H1 (cell line): Measurements from ENCODE around the gene NUBP1. TPM values are rescaled to one million over a fixed set of nuclear protein-coding genes. Genes with fewer than 3 reads are reported as not detected.

ENCODE experiments used
- CTCF ChIA-PET: fragments of 300-600 bp; sonication (Branson Sonifier 250); formaldehyde crosslinking; loops from one replicate; lab custom pipeline; 2021; ENCODE audit not compliant: partially characterized antibody; lab: Charles Lee
- POLR2A ChIA-PET: fragments of 300-600 bp; sonication (Branson Sonifier 250); formaldehyde crosslinking; loops from one replicate; lab custom pipeline; 2021; ENCODE audit warnings: inconsistent platforms; ENCODE audit not compliant: partially characterized antibody; lab: Charles Lee
- DNase-seq, 2 experiments: peaks; one replicate each; pipeline versions ENCODE4 v3.0.0 to v3.0.0-alpha.2; 2010 to 2022; ENCODE audit warnings: low spot score in 2 of 2, low read depth in 1 of 2, mixed read lengths in 1 of 2
- FAIRE-seq: peaks from 2 replicates; lab custom pipeline; 2011; peaks lifted over from hg19 to GRCh38; lab: Jason Lieb, UNC
- H2AFZ ChIP-seq: 2 replicates; pipeline ENCODE4 v1.8.1; 2012; ENCODE audit warnings: low read length, inconsistent platforms
- H2AK5ac ChIP-seq: 2 replicates; pipeline ENCODE4 v1.6.1; 2013; ENCODE audit warnings: low read depth, low read length
- H2BK120ac ChIP-seq: replicated peaks from 2 replicates; pipeline ENCODE3; 2013; ENCODE audit warnings: low read depth, low read length, inconsistent platforms
- H2BK12ac ChIP-seq: 2 replicates; pipeline ENCODE4 v1.6.1; 2013; ENCODE audit warnings: low read depth, low read length
- H2BK15ac ChIP-seq: 2 replicates; pipeline ENCODE4 v1.6.1; 2013; ENCODE audit warnings: low read length
- H2BK20ac ChIP-seq: 2 replicates; pipeline ENCODE4 v1.6.1; 2013; ENCODE audit warnings: low read length
- H2BK5ac ChIP-seq: 2 replicates; pipeline ENCODE4 v1.6.1; 2013; ENCODE audit warnings: low read depth, low read length
- H3K14ac ChIP-seq: 2 replicates; pipeline ENCODE4 v1.6.1; 2013; ENCODE audit warnings: inconsistent platforms; ENCODE audit not compliant: insufficient read length
- H3K18ac ChIP-seq: 2 replicates; pipeline ENCODE4 v1.6.1; 2013; ENCODE audit warnings: low read length; ENCODE audit errors: extremely low read depth
- H3K23ac ChIP-seq: 2 replicates; pipeline ENCODE4 v1.6.1; 2013; ENCODE audit warnings: inconsistent platforms; ENCODE audit not compliant: insufficient read length
- H3K23me2 ChIP-seq: 2 replicates; pipeline ENCODE4 v1.6.1; 2013; ENCODE audit warnings: low read depth, low read length
- H3K27ac ChIP-seq: 2 replicates; pipeline ENCODE4 v1.6.1; 2011; ENCODE audit warnings: low read depth, low read length, inconsistent platforms
- H3K27me3 ChIP-seq, 4 experiments: replicated peaks in 1 of 4; 1 replicate in 1 of 4; 2 replicates in 3 of 4; pipeline versions ENCODE4 v1.6.1 to v1.8.1; 2011 to 2013; ENCODE audit warnings: low read length in 3 of 4, mild to moderate bottlenecking in 3 of 4, inconsistent platforms in 2 of 4, mixed read lengths in 2 of 4, moderate library complexity in 1 of 4; ENCODE audit not compliant: control insufficient read depth in 3 of 4, insufficient read depth in 3 of 4; ENCODE audit errors: extremely low read depth in 1 of 4
- H3K36me3 ChIP-seq, 4 experiments: 2 replicates each; pipeline versions ENCODE4 v1.6.1 to v1.8.1; 2011 to 2013; ENCODE audit warnings: mild to moderate bottlenecking in 4 of 4, low read length in 3 of 4, moderate library complexity in 2 of 4, control low read depth in 1 of 4, inconsistent platforms in 1 of 4; ENCODE audit not compliant: insufficient read depth in 4 of 4, control insufficient read depth in 2 of 4
- H3K4ac ChIP-seq: replicated peaks from 2 replicates; pipeline ENCODE3; 2013; ENCODE audit warnings: low read length, low read depth, mixed read lengths, inconsistent platforms; ENCODE audit not compliant: insufficient read length
- H3K4me1 ChIP-seq, 4 experiments: replicated peaks in 1 of 4; 1 replicate in 1 of 4; 2 replicates in 3 of 4; pipeline versions ENCODE4 v1.6.1 to v1.8.1; 2011 to 2013; ENCODE audit warnings: low read length in 3 of 4, inconsistent platforms in 2 of 4, mixed read lengths in 1 of 4; ENCODE audit not compliant: insufficient read depth in 4 of 4, control insufficient read depth in 3 of 4
- H3K4me2 ChIP-seq, 2 experiments: 2 replicates each; pipeline versions ENCODE4 v1.6.1 to v1.8.1; 2011 to 2013; ENCODE audit warnings: low read depth in 2 of 2, low read length in 2 of 2, control low read depth in 1 of 2, inconsistent platforms in 1 of 2, mild to moderate bottlenecking in 1 of 2; ENCODE audit not compliant: insufficient read depth in 1 of 2
- H3K4me3 ChIP-seq, 4 experiments: fragments of 200-600, 300-600 bp in 1 of 4; sonication (generic), shearing (Covaris generic), sonication (Bioruptor Twin) in 1 of 4; 2 replicates each; pipeline versions ENCODE4 v1.5.1 to v1.8.1; 2011 to 2016; ENCODE audit warnings: low read length in 4 of 4, low read depth in 3 of 4, control low read depth in 2 of 4, inconsistent platforms in 2 of 4, mild to moderate bottlenecking in 2 of 4, mixed read lengths in 1 of 4, moderate library complexity in 1 of 4; ENCODE audit not compliant: insufficient read depth in 2 of 4; ENCODE audit errors: extremely low read depth in 1 of 4
- H3K56ac ChIP-seq: replicated peaks from 2 replicates; pipeline ENCODE3; 2013; ENCODE audit warnings: low read depth, mild to moderate bottlenecking, mixed read lengths, low read length, inconsistent platforms; ENCODE audit not compliant: insufficient read length
- H3K79me1 ChIP-seq: 2 replicates; pipeline ENCODE4 v1.6.1; 2013; ENCODE audit warnings: low read depth, low read length, control low read depth
- H3K79me2 ChIP-seq, 2 experiments: 2 replicates each; pipeline versions ENCODE4 v1.6.1 to v1.8.1; 2012 to 2013; ENCODE audit warnings: low read length in 2 of 2, mild to moderate bottlenecking in 2 of 2, inconsistent platforms in 1 of 2; ENCODE audit not compliant: insufficient read depth in 2 of 2, control insufficient read depth in 1 of 2
- H3K9ac ChIP-seq, 4 experiments: replicated peaks in 1 of 4; 1 replicate in 1 of 4; 2 replicates in 3 of 4; pipeline versions ENCODE4 v1.6.1 to v1.8.1; 2011 to 2013; ENCODE audit warnings: low read depth in 3 of 4, low read length in 3 of 4, control low read depth in 2 of 4, mild to moderate bottlenecking in 2 of 4, moderate library complexity in 2 of 4, inconsistent platforms in 1 of 4; ENCODE audit errors: extremely low read depth in 1 of 4
- H3K9me3 ChIP-seq, 2 experiments: 2 replicates each; pipeline versions ENCODE4 v1.6.1 to v1.8.1; 2012 to 2013; ENCODE audit warnings: mild to moderate bottlenecking in 2 of 2, moderate library complexity in 2 of 2, control low read depth in 1 of 2, inconsistent platforms in 1 of 2, low read depth in 1 of 2, low read length in 1 of 2, mixed read lengths in 1 of 2; ENCODE audit not compliant: insufficient read depth in 2 of 2
- H4K20me1 ChIP-seq, 2 experiments: replicated peaks in 1 of 2; 2 replicates each; pipeline versions ENCODE3 to v1.8.1; 2011 to 2013; ENCODE audit warnings: inconsistent platforms in 2 of 2, low read length in 2 of 2, mild to moderate bottlenecking in 1 of 2; ENCODE audit not compliant: insufficient read depth in 2 of 2, control insufficient read depth in 1 of 2
- H4K5ac ChIP-seq: 2 replicates; pipeline ENCODE4 v1.6.1; 2013; ENCODE audit warnings: low read length, low read depth, mixed read lengths, inconsistent platforms; ENCODE audit not compliant: insufficient read length
- H4K8ac ChIP-seq: 2 replicates; pipeline ENCODE4 v1.8.0; 2013; ENCODE audit warnings: mild to moderate bottlenecking, moderate library complexity, low read length, inconsistent platforms; ENCODE audit not compliant: insufficient read depth; ENCODE audit errors: extremely low read depth
- H4K91ac ChIP-seq: replicated peaks from 2 replicates; pipeline ENCODE3; 2013; ENCODE audit warnings: low read length, mixed read lengths, inconsistent platforms; ENCODE audit not compliant: insufficient read length
- CBX8 ChIP-seq: fragments of 300-800, 300-1000 bp; sonication (generic); IDR thresholded peaks from 2 replicates; pipeline ENCODE4 v1.7.1; 2016; ENCODE audit warnings: low read depth, low read length, borderline replicate concordance
- RFX5 ChIP-seq: IDR thresholded peaks from 2 replicates; pipeline ENCODE4 v1.6.1; 2011; ENCODE audit warnings: low read depth, low read length, improper control_type of control experiment, borderline replicate concordance
- SIN3A ChIP-seq, 2 experiments: IDR thresholded peaks in 1 of 2; conservative IDR thresholded peaks in 1 of 2; 2 replicates each; pipeline ENCODE4 v1.6.1; 2011 to 2012; ENCODE audit warnings: low read length in 2 of 2, improper control_type of control experiment in 1 of 2, low read depth in 1 of 2, mild to moderate bottlenecking in 1 of 2
- WGBS, 2 experiments: shearing (Covaris generic) in 1 of 2; methylation state at CpG; one replicate each; pipeline versions ENCODE4 v1.1.6 to v1.1.7; 2013 to 2015; ENCODE audit warnings: low lambda C conversion rate in 2 of 2, mixed read lengths in 2 of 2, inconsistent platforms in 1 of 2, low coverage in 1 of 2, missing lambda C conversion rate in 1 of 2; ENCODE audit not compliant: insufficient replicate concordance in 2 of 2, insufficient coverage in 1 of 2, insufficient read length in 1 of 2; ENCODE audit errors: extremely low coverage in 1 of 2, missing lambda C conversion rate in 1 of 2; 5-methylcytosine and 5-hydroxymethylcytosine counted together
- polyA plus RNA-seq, 7 experiments: library from polyadenylated mRNA; depleted of rRNA in 3 of 7; stranded (reverse) in 5 of 7; unstranded in 2 of 7; fragments of >200 nt in 5 of 7; fragments of 200-250 nt in 2 of 7; gene quantifications; 1 replicate in 5 of 7; 2 replicates in 1 of 7; 4 replicates in 1 of 7; pipeline versions ENCODE4 v1.2.1 to v1.2.3, GENCODE V29; 2011 to 2013; ENCODE audit warnings: missing spikeins in 2 of 7, mixed read lengths in 2 of 7
- total RNA-seq: library from RNA; stranded (reverse); fragmentation: NEBNext Ultra II Directional; extraction: Animal tissue kit (Norgen Biotek cat#: 25700); gene quantifications from 2 replicates; pipeline ENCODE4 v1.2.1, GENCODE V29; 2021

NUBP1 gene
- total and polyA plus RNA-seq, 2 of the 8 experiments (the other 6 are each of a cell fraction or from before 2014, with no cell fraction given), result 28.2 to 32.2 TPM

- Histone ChIP-seq H3K23ac (no peak overlapping the region), H4K8ac (no peak overlapping the region), H2AK5ac (no peak overlapping the region), H3K18ac (no peak overlapping the region), H4K5ac (no peak overlapping the region), H4K91ac (no peak overlapping the region), H3K23me2 (peaks cover 4% of the 10 kb centered on the region; the same call in 1 of the 2 replicates), H2BK20ac (no peak overlapping the region), H3K4me1 (peaks cover 0 to 4% (median 2%) of the 10 kb centered on the region in 4 experiments; a peak in 5 of 7 replicates), H3K27ac (no peak overlapping the region), H3K79me1 (no peaks in the 10 kb centered on the region), H3K4me2 (no peak overlapping the region), H3K56ac (no peak overlapping the region), H3K9ac (no peak overlapping the region), H3K14ac (no peak overlapping the region), H2AFZ (no peak overlapping the region), H2BK120ac (no peak overlapping the region), H2BK5ac (no peak overlapping the region), H3K27me3 (no peaks in the 10 kb centered on the region), H3K9me3 (no peaks in the 10 kb centered on the region), H3K4ac (no peak overlapping the region), H2BK15ac (no peak overlapping the region), H2BK12ac (no peak overlapping the region), H3K79me2 (no peaks in the 10 kb centered on the region), H3K4me3 (no peak overlapping the region), H4K20me1 (no peaks in the 10 kb centered on the region), H3K36me3 (no peaks in the 10 kb centered on the region; a peak in 1 of 8 replicates)
- DNase-seq (no peak), FAIRE-seq (no peak)
- ChIA-PET CTCF (interaction anchor here (1.5 to 6.1 kb wide), 5 partner anchors 178 to 226 kb away, joined by 4 to 70 read pairs (median 4); no protein-coding TSS in a partner anchor), POLR2A (no interaction called here)
- WGBS, 2 experiments, result 80% methylated on average over 2 of the region's 2 CpGs; no CpG with 5 or more reads in 1 of the 2 experiments
- TF ChIP-seq RFX5 (no peak), SIN3A (conservative IDR thresholded peaks at IDR 0.05 in 1 of 2, IDR thresholded peaks at IDR 0.05 in 1 of 2; ENCODE audit: low read depth in 1 of 2, low read length in 2 of 2) (no peak), CBX8 (no peak)
Observed at GRCh38 chr16:10740845-10741208, 2.8 kb upstream of the NUBP1 start.
